Right kidney (tissue), 1 donor: ENCODE data around the gene ATP8B3.
"Not testable (repeated sequence)": the region's sequence is repeated elsewhere in the genome, so short reads cannot be mapped to it uniquely, and the experiment has no call there.

ENCODE experiments used
- DNase-seq: peaks from one replicate; pipeline ENCODE4 v3.0.0-alpha.2; 2016

The ATP8B3 gene

DNA sequence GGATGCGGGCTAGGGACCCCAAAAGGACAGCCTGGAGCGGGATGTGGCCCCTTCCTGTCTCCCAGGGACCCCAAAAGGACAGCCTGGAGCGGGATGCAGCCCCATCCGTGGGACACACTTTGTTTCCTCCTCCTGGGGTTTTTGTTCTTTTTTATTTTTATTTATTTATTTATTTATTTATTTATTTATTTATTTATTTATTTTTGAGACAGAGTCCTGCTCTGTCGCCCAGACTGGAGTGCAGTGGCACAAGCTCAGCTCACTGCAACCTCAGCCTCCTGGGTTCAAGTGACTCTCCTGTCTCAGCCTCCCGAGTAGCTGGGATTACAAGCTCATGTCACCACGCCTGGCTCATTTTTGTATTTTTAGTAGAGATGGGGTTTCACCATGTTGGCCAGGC is 14.8 kb downstream of the ATP8B3 start:
- DNase-seq = not testable (repeated sequence)

DNA sequence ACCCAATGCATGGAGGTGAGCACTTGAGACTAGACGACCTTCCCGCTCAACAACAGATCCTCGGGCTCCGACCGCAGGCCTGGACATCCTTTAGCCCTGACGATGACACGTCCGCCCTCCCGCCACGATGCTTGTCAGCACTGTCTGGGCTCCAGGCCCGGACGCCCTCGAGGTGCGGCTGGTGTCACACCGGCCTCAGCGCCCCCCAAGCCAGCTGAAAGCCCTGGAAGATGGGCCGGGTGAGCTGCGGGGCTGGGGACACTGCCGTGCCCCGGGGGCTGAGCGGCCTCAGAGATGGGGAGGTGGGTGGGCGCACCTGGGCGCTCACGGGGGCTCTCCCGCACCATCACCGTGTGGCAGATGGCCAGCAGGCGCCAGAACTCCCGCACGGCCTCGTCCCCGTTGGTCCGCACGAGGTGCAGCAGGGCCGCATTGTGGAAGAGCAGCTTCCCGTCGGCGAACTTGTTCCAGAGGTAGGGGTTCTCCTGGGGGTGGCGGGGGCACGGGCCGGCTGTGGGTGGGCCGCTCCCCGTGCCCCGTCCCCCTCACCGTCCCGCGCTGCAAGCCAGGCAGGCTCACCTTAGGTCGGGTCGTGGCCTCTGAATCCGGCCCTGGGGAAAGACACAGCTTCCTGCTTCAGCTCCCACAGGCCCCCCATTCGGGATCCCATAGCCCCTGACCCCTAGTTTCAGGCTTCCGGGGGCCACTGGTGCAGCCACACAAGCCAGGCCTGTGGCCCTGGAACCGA is 15.5 kb downstream of the ATP8B3 start:
- DNase-seq = no peak

DNA sequence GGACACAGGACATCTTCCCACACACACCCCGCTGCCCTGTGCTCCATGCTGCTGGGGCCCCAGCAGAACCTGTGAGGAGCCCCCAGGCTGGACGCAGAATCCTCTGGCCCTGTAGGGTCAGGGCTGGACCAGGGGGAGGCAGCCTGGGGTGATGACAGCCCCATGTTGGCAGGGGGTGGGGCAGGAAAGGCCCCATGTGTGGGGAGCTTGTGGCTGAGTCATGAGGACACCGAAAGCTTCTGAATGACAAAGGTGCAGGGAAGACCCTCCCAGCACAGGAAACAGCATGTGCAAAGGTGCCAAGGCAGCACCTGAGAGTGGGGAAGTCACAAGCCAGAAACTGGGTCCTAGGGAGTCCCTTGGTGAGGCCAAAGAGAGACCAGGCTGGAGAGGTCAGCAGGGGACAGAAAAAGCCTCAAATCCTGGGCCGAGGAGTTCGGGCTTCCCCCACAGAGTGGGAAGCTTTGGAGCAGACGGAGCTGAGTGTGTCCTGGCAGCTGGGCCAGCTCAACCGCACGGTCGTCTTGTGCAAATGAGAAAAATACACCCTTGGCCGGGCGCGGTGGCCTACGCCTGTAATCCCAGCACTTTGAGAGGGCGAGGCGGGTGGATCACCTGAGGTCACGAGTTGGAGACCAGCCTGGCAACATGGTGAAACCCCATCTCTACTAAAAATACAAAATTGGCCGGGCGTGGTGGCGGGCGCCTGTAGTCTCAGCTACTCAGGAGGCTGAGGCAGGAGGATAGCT is 17.5 kb downstream of the ATP8B3 start:
- no peak for DNase-seq

DNA sequence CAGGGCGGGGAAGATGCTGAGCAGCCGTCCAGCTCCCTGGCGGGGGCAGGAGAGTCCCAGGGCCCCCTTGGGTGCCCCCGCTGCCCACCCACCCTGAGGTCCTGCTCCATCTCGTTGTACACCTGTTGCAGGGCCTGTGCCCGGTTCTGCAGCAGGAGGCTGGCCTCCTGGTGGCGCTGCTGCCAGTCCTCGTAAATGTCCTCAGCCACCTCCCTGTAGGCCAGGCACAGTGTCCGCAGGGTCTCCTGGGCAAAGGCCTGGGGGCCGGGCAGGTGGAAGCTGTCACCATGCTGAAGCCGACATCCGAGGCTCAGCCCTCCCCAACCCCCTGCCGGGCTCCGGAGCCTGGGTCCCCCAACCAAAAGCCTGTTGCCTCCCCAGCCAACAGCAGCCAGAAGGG is 20.2 kb downstream of the ATP8B3 start:
- DNase-seq = no peak

DNA sequence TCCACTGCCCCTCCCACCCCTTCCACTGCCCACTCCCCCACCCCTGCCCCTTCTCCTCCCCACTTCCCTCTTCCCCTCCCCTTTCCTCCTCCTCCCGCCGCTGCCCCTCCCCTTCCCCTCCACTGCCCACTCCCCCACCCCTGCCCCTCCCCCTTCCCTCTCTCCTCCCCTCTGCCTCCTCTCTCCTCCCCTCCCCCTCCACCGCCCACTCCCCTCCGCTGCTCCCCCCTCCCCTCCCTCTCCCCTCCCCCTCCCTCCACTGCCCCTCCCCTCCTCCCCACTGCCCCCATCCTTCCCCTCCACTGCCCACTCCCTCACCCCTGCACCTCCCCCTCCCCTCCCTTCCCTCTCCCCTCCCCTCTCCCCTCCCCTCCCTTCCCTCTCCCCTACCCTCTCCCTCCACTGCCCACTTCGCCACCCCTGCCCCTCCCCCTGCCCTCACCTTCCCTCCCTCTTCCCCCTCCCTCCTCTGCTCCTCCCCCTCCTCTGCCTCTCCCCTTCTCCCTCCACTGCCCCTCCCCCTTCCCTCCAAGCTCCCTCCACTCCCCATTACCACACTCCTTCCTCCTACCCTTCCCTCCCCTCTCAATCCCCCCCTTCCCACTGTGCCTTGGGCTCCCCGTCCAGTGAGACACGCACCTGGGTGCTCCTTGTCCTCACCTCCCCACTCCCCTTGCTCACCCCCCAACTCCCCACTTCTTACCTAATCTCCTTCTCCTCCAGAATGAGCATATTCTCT is 21.9 kb downstream of the ATP8B3 start:
- DNase-seq = no peak

DNA sequence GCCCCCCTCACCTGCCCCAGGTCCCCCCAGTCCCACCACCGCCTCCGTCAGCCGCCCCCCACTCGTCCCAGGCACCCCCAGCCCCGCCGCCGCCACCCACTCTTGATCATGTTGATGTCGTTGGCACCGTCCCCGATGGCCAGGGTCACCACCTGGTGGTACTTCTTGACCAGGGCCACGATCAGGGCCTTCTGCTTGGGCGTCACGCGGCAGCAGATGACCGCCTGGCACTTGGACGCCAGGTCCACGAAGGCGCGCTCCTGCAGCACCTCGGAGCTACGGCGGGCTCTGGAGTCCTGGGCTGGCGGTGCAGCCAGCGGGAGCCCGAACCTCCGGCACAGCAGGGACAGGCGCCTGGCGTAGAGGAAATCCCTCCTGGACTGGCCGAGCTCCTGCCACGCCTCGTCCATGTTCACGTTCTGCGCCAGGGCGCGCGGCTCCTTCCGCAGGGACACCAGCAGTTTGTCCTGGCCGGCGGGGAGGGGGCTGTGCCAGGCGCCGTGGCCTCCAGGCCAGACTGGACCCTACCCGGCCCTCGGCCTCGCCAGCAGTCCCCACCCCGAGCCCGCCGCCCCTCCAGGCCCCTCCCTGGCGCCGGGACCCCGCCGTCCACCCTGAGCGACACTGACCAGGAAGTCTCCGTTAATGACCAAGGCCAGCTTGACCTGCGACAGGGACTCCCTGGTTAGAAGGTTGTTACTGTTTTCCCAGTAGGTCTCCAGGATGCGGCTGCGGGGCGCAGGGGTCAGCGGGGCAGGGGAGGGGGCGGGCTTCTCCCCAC is 22.6 kb downstream of the ATP8B3 start:
- no peak for DNase-seq

DNA sequence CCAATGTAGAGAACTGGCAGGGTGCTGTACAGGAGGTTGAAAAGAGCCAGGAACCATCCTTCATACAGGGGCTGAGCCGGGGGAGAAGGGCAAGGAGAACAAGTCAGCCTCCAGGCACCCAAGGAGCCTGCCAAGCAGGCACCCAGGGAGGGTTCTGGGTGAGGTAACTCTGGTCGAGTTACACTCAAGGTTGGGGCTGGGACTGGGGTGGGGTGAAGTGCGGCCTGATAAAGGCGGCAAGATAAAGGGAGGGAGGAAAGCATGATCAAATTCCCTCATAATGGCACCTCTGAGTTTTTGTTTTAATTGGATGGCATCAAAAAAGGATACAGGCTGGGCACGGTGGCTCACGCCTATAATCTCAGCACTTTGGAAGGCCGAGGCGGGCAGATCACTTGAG is 25.0 kb downstream of the ATP8B3 start:
- DNase-seq = no peak

DNA sequence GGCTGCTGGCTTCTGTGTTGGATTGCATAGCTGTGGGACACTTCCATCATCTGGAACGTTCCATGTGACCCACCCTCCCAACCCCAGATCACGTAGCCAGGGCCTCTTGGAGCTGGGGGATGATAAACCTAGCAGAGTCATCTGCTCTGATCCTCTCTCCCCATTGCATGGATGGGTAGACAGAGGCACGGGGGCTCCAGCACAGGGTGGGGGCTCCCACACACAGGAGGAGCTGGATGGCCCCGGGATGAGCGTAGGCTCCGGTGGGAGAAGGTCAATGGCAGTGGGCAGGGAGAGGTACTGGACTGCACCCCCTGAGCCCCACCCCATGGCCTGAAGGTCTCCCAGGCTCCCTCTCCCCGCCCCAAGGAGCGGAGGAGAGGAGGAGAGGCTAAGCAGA is 25.4 kb downstream of the ATP8B3 start:
- DNase-seq = no peak

DNA sequence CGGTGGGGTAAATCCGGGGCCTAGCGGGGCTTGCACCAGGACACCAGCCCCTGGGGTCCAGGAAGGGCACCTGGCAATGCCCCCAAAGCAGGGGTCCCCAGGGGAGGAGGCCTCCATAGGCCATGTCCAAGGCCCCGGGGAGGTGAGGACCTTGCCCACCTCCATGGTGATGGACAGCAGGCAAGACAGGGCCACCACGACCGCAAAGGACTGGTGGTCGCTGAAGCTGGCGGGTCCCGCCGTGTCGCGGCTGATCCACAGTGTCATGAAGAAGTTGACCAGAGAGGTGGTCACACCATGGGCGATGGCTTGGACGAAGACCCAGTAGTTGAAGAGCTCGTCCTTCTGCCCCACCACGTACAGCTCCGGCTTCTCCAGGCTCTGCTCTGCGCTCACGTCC is 26.8 kb downstream of the ATP8B3 start:
- DNase-seq = no peak

DNA sequence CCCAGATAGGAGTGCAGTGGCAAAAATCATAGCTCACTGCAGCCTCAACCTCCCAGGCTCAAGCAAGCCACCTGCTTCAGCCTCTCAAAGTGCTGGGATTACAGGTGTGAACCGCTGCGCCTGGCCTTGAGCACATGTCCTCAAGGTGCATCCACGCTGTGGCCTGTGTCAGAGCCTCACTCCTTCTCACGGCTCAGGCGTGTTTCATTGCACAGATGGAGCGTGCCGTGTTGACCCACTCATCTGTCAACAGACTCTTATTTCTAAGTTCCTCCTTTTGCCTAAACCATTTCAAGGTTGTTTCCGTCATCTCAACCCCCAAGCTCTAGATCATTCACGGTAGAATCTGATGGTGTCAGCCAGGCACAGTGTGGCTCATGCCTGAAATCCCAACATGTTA is 28.2 kb downstream of the ATP8B3 start:
- DNase-seq = no peak

DNA sequence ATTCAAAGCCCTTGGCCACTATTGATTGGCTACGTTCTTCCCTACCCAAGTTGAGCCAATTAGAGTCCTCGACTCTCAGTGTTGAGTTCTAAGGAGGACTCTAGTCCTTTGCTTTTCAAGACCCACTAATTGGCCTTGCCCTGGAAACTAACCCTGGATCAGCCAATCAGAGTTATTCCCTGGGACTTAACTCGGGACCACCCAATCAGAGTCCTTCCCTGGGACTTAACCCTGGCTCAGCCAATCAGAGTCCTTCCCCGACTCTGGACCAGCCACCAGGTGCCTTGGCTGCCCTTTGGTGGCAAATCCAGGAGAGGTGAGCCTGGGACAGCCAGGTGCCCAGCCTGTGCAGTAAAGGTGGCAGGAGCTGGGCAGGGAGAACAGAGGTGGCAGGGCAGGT is 28.7 kb downstream of the ATP8B3 start:
- DNase-seq = no peak

DNA sequence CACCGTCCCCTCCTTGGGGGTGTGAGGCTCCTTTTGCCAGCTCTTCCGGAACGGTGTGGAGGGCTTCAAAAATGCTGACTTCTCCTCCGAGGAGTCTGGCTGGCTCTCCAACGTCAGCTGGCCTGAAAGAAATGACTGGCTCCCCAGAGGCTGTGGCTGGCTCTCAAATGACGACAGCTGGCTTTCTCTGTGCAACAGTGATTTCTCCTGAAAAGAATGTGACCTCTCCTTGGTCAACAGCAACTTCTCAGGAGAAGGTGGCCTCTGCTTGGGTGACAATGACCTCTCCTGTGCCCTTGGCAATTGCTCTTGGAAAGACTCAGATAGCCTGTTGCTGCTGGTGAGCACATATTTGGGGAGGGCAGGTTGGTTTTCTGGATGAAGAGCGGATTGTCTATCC is 29.6 kb downstream of the ATP8B3 start:
- no peak for DNase-seq

DNA sequence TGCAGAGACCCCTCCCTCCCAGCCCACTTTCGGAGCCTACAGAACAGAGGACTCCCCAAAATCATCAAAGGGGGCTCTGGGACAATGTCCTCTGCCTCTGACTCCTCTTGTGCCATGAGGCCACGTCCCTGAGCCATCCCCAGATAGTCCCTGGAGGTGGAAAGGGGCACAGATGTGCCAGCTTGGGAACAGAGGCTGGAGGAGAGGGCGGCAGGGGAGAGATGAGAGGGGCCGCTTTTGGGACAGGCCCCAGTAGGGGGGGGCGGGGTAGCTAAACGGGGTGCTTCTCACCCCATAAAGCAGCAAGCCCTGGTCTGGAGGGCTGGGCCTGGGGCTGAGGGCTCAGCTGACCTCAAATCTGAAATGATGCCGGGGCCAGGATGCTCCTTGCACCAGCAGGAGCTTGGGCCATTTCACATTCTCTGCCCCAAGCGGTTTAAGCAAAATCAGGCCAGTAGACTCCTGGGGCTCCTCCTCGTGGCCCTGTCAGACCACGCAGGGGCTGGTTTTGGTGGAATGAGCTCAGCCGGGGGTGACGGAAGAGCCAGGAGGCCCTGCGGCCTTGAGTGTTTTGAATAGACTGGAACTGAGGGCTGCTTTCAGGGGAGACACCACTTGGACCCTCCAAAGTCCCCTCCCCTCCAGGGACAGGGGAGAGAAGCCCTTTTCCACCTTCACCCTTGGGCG is 31.7 kb downstream of the ATP8B3 start:
- DNase-seq = no peak

DNA sequence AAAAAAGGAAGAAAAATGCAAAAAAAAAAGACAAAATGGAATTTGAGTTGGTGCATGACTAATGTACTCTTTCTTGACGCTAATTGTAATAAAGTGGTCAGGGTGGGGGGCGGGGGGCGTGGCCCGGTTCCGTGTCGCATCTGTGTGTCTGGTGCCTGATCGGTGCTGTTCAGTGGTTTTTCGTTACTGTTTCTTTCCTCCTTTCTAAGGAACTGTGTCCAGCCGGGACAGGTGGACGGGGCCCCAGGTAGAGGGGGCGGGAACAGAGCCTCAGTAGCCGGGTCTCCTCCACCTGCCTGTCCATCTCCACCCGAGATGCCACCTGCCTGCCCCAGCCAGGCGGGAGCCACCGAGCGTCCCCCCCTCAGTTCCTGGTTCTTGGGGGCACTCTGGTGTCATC is 32.5 kb downstream of the ATP8B3 start:
- no peak for DNase-seq

DNA sequence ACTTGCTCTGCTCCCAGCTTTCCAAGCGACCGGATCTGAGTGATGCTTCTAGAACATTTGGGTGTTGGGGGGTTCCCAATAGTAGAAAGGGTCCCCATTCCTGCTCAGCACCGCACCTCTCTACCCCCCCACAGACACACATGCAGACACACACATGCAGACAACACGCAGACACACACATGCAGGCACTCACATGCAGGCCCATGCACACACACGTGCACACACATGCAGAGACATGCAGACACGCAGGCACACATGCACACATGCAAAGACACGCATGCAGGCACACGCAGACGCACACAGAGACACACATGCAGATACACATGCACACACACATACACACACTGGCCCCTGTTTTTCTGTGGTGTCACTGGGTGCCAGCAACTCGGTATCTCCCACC is 34.9 kb downstream of the ATP8B3 start:
- no peak for DNase-seq

DNA sequence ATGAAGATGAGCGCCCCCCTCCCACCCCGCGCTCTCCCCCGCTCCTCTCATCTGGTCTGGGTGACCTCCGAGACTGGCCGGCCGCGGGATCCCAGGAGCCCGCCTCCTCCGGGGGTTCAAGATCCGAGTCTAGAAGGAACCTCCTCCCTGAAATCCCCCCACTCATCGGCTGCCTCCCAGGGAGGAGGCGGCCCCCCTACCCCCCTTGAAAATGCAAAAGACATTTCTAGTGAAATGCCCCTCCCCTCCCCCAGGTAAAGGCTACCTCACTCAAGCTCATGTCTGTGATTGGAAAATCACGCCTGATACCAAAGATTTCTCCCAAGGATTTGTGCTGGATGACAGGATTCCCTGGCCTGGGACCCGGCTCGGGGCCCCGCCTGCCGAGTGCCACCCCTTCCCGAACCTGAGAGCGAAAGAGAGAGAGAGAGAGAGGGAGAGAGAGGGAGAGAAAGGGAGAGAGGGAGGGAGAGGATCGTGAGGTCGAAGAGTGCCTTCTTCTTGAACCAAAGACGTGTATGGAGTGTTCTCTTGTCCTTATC is 35.4 kb downstream of the ATP8B3 start:
- no peak for DNase-seq

DNA sequence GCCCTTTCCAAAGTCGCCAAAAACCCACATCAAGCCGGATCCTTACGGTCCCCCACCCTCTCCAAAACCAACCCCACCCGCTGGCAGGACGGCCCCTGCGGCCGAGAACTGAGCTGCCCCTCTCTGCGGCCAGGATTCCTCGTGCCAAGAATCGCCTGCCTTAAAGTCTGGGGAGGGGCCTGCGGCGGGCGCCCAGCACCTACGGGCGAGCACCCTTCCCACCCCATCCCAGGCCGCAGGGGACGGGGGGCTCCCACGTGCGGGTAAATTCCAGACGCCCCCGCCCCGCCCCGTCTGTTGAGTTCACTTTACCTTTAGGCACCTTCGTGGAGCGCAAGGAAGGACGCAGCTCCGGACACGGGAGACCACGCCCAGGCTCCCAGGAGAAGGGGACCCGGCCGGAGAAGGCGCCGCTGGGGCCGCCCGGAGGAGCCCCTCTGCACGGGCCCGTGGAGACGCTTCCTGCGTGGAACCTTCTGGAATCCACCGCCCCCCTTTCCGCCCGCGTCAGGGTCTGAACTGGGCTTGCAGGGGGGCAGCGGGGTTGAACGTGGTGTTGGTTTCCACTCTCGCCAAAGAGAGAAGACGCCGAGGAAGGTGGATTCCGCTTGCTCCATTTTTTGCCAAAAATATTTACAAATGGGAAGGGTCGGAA is 36.0 kb downstream of the ATP8B3 start:
- peak; percentile 29 for DNase-seq

DNA sequence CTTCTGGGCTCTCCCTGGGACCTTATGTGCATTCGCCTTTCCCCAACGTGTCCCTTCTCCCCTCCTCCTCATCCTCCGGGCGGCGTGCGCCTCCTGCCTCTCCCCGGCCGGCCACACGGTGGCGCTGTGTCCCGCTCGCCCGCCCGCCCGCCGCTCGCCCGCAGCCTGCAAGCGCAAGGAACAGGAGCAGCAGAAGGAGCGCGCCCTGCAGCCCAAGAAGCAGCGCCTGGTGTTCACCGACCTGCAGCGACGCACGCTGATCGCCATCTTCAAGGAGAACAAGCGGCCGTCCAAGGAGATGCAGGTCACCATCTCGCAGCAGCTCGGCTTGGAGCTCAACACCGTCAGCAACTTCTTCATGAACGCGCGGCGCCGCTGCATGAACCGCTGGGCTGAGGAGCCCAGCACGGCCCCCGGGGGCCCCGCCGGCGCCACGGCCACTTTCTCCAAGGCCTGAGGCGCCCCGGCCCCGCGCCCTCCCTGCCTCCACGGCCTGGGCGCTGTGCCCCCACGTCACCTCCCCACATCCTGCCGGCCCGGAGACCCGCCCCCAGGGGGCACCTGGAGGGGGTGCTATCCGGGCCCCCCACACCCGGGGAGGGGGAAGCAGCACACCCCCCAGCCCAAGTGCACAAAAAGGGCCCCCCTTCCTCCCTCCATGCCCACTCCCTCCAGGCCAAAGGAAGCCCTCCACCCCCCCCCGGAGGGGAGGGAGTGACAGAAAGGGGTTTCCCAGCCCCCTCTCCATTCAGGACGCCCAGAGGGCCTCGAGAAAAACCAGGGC is 36.9 kb downstream of the ATP8B3 start:
- DNase-seq = no peak

DNA sequence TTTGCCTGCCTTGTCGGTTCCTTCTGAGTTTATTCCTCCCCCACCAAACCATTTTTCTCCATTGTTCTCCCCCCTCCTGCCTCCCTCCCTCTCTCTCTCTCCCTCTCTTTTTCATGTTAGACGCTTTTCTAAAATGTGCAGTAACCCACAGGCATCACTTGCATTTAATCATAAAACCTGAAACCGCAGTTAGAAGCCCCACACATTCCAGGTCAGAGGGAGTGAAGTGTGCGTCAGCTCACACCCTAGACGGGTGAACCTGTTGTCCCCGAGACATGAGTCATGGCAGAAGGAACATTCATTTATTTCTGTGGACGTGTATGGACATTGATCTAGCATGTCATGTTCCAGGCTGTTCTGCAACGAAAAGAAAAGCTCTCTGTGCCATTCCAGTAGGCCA is 38.9 kb downstream of the ATP8B3 start:
- DNase-seq = no peak

DNA sequence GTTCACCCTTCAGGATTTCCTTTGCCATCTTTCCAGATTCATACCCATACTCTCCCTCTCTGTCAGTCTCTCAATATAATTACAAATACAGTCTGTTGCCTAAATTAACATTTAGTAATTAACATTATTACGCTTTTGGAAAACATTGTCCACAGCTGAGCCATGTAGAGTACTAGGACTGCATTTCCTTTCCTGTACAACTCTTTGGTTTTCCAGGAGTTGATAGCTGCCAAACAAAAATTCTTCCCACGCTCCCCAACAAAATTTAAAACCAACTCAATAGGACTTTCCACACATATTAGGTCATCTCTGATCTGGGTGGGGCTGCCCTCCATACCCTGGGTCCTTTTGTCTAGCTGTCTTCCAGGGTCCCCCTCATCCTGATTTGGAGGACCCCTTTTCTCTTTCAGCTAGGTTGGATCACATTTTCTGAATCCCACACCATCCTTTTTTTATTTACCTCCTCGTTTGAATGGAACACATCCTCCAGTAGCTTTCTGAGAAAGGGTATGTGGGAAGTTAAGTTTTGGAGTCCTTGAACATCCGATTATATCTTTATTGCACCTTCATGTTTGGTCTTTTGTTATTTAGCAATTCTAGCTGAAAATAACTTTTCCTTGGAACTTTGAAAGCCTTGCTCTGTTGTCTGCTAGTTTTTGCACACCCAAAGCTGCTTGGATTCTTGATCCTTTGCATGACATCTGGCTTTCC is 41.1 kb downstream of the ATP8B3 start:
- no peak for DNase-seq
